Parathyroid adenoma (tissue), 2 donors: ENCODE measurements around the gene ZNF599.

Source experiments
- H2AFZ ChIP-seq: fragments of 300-600 bp; sonication (generic); one replicate; pipeline ENCODE4 v1.7.0; 2017; ENCODE audit warnings: antibody characterized with exemption, mild to moderate bottlenecking
- H3K27ac ChIP-seq: fragments of 300-600 bp; sonication (generic); one replicate; pipeline ENCODE4 v1.7.0; 2017
- H3K27me3 ChIP-seq: fragments of 300-600 bp; sonication (generic); one replicate; pipeline ENCODE4 v1.7.0; 2017; ENCODE audit warnings: low read length; ENCODE audit not compliant: control insufficient read depth, insufficient read depth
- H3K36me3 ChIP-seq: fragments of 300-600 bp; sonication (generic); one replicate; pipeline ENCODE4 v1.7.0; 2017; ENCODE audit warnings: low read length; ENCODE audit not compliant: control insufficient read depth, insufficient read depth
- H3K4me1 ChIP-seq: fragments of 300-600 bp; sonication (generic); one replicate; pipeline ENCODE4 v1.7.0; 2017; ENCODE audit warnings: control low read depth
- H3K4me2 ChIP-seq: fragments of 300-600 bp; sonication (generic); one replicate; pipeline ENCODE4 v1.7.0; 2017; ENCODE audit warnings: low read length
- H3K4me3 ChIP-seq: fragments of 300-600 bp; sonication (generic); one replicate; pipeline ENCODE4 v1.7.0; 2017; ENCODE audit warnings: low read depth, low read length
- H3K79me2 ChIP-seq: fragments of 300-600 bp; sonication (generic); one replicate; pipeline ENCODE4 v1.7.0; 2017; ENCODE audit warnings: control low read depth
- H3K9ac ChIP-seq: fragments of 300-600 bp; sonication (generic); one replicate; pipeline ENCODE4 v1.7.0; 2017; ENCODE audit warnings: mild to moderate bottlenecking
- H3K9me3 ChIP-seq: fragments of 300-600 bp; sonication (generic); one replicate; pipeline ENCODE4 v1.7.0; 2017; ENCODE audit warnings: low read length; ENCODE audit not compliant: control insufficient read depth
- CTCF ChIP-seq: fragments of 300-600 bp; sonication (generic); IDR thresholded peaks from one replicate; pipeline ENCODE4 v1.7.0; 2017; ENCODE audit warnings: antibody characterized with exemption, mild to moderate bottlenecking
- donor health status: primary hyperparathyroidism.

ZNF599 gene

GRCh38 chr19:34757441-34757840, 15.6 kb downstream of the ZNF599 start:
- TF ChIP-seq CTCF: no peak
- no peak overlapping the region for H3K4me3 ChIP-seq
- no peak overlapping the region for H3K4me2 ChIP-seq
- no peaks in the 10 kb centered on the region for H3K4me1 ChIP-seq
- no peaks in the 10 kb centered on the region for H3K79me2 ChIP-seq
- H3K36me3 ChIP-seq: peaks cover 9% of the 10 kb centered on the region
- peaks cover 3% of the 10 kb centered on the region for H3K9me3 ChIP-seq
- H3K9ac ChIP-seq: no peak overlapping the region
- no peaks in the 10 kb centered on the region for H3K27me3 ChIP-seq
- no peak overlapping the region for H2AFZ ChIP-seq
- H3K27ac ChIP-seq: no peak overlapping the region

- no peak overlapping the region for H3K4me3 ChIP-seq
- H3K9ac ChIP-seq: no peak overlapping the region
- TF ChIP-seq CTCF: no peak
- no peaks in the 10 kb centered on the region for H3K79me2 ChIP-seq
- H3K4me1 ChIP-seq: no peaks in the 10 kb centered on the region
- H3K9me3 ChIP-seq: no peaks in the 10 kb centered on the region
- no peak overlapping the region for H2AFZ ChIP-seq
- no peak overlapping the region for H3K27ac ChIP-seq
- H3K36me3 ChIP-seq: peaks cover 9% of the 10 kb centered on the region
- no peak overlapping the region for H3K4me2 ChIP-seq
- no peaks in the 10 kb centered on the region for H3K27me3 ChIP-seq
Observed at GRCh38 chr19:34744896-34745690, 27.9 kb downstream of the ZNF599 start.

- no peak for TF ChIP-seq CTCF
- peak overlapping the region; percentile 90 for H2AFZ ChIP-seq
- H3K36me3 ChIP-seq: peaks cover 12% of the 10 kb centered on the region
- no peaks in the 10 kb centered on the region for H3K9me3 ChIP-seq
- peaks cover 7% of the 10 kb centered on the region for H3K4me1 ChIP-seq
- peaks cover 2% of the 10 kb centered on the region for H3K79me2 ChIP-seq
- H3K4me2 ChIP-seq: peak overlapping the region; percentile 79
- H3K4me3 ChIP-seq: peak overlapping the region; percentile 87
- peak overlapping the region; percentile 70 for H3K9ac ChIP-seq
- H3K27ac ChIP-seq: peak overlapping the region; percentile 89
- H3K27me3 ChIP-seq: no peaks in the 10 kb centered on the region
Observed at GRCh38 chr19:34734537-34735103, 38.4 kb downstream of the ZNF599 start.

GRCh38 chr19:34733746-34734536, 39.1 kb downstream of the ZNF599 start, which contains the start of gene ZNF181:
Gene ZNF181, plus strand, starts transcription at chr19:34734243. Its CDS starts 795 bp downstream, at chr19:34735038.
- Histone ChIP-seq H3K4me1 (peaks cover 7% of the 10 kb centered on the region), H3K9ac (peak within 1 kb of the TSS; percentile 70), H2AFZ (peak within 1 kb of the TSS; percentile 90), H3K4me2 (peak within 1 kb of the TSS; percentile 89), H3K36me3 (peaks cover 5% of the 10 kb centered on the region), H3K27ac (peak within 1 kb of the TSS; percentile 89), H3K79me2 (peaks cover 2% of the 10 kb centered on the region), H3K4me3 (peak within 1 kb of the TSS; percentile 87), H3K27me3 (no peaks in the 10 kb centered on the region), H3K9me3 (no peaks in the 10 kb centered on the region)
- TF ChIP-seq CTCF: no peak
